Activated CD8-positive, alpha-beta T cell treated with anti-CD3 and anti-CD28 coated beads for 36 hours (primary cell): ENCODE data around the gene PPP1R8. TPM values are rescaled to one million over a fixed set of nuclear protein-coding genes. Genes with fewer than 3 reads are reported as not detected.

ENCODE experiments used
- ATAC-seq: fragments of 200-7000 bp; cut with Tn5 transposase; one replicate; pipeline ENCODE4 v1.10.0; 2021; ENCODE audit warnings: mild to moderate bottlenecking, moderate library complexity
- CTCF ChIA-PET: fragments of 350-600 bp; sonication (Branson Sonifier 250); formaldehyde crosslinking; loops from one replicate; lab custom pipeline; 2021; ENCODE audit warnings: antibody characterized with exemption; lab: Charles Lee
- POLR2A ChIA-PET: fragments of 350-600 bp; sonication (Branson Sonifier 250); formaldehyde crosslinking; loops from one replicate; lab custom pipeline; 2021; ENCODE audit warnings: antibody characterized with exemption; lab: Charles Lee
- DNase-seq: peaks from one replicate; pipeline ENCODE4 v3.0.0-alpha.2; 2020
- H3K27ac Mint-ChIP-seq: one replicate; pipeline ENCODE4 v1.8.0; 2021; ENCODE audit warnings: mild to moderate bottlenecking, mixed read lengths
- H3K27me3 Mint-ChIP-seq: one replicate; pipeline ENCODE4 v1.8.0; 2021; ENCODE audit warnings: mixed read lengths
- H3K36me3 Mint-ChIP-seq: one replicate; pipeline ENCODE4 v1.8.0; 2021; ENCODE audit warnings: low read depth, mixed read lengths
- H3K4me1 Mint-ChIP-seq: one replicate; pipeline ENCODE4 v1.8.0; 2021; ENCODE audit warnings: low read depth, mixed read lengths
- H3K4me3 Mint-ChIP-seq: one replicate; pipeline ENCODE4 v1.8.0; 2021; ENCODE audit warnings: mild to moderate bottlenecking, moderate library complexity, mixed read lengths
- H3K9me3 Mint-ChIP-seq: one replicate; pipeline ENCODE4 v1.8.0; 2021; ENCODE audit warnings: mixed read lengths
- CTCF ChIP-seq: fragments of 200-600 bp; IDR thresholded peaks from one replicate; pipeline ENCODE4 v1.8.0; 2022; ENCODE audit warnings: antibody characterized with exemption, mild to moderate bottlenecking
- intact Hi-C: fragments of 100-400 bp; cut with micrococcal nuclease; formaldehyde crosslinking; loops from one replicate; pipeline ENCODE4 v1.10.0; 2022
- total RNA-seq, 2 experiments: library from RNA; stranded (reverse); gene quantifications; one replicate each; pipeline ENCODE4 v1.2.3, GENCODE V29; 2021

The PPP1R8 gene
- total RNA-seq, 2 experiments from 2014 or later: 50.2 to 54.4 TPM

- Mint-ChIP-seq H3K9me3 (no peaks in the 10 kb centered on the region), H3K27ac (no peak overlapping the region), H3K4me3 (no peak overlapping the region), H3K27me3 (no peaks in the 10 kb centered on the region), H3K36me3 (no peaks in the 10 kb centered on the region), H3K4me1 (peaks cover 9% of the 10 kb centered on the region)
- peak; percentile 92 for DNase-seq
- intact Hi-C loops: loop anchor here (5.0 kb wide), 1 partner anchor 119 kb away; no protein-coding TSS in a partner anchor
- ChIA-PET POLR2A (interaction anchor here (1.0 to 1.3 kb wide), 2 partner anchors 9 to 121 kb away, joined by 3 read pairs; no protein-coding TSS in a partner anchor), CTCF (interaction anchor here (0.6 to 3.4 kb wide), 35 partner anchors 8 to 369 kb away, joined by 3 to 32 read pairs (median 4); partner anchors contain the start of genes FAM76A, SMPDL3B and STX12)
- TF ChIP-seq CTCF: peak; percentile 99
- ATAC-seq: peak; percentile 99
Measured at GRCh38 chr1:27858072-27858948, 27.7 kb downstream of the PPP1R8 start.

GRCh38 chr1:27858949-27859576 lies 28.5 kb downstream of the PPP1R8 start:
- H3K9me3 Mint-ChIP-seq: no peaks in the 10 kb centered on the region
- DNase-seq (no peak), ATAC-seq (no peak)
- no peak overlapping the region for H3K4me3 Mint-ChIP-seq
- POLR2A ChIA-PET: interaction anchor here (1.3 to 1.7 kb wide), 2 partner anchors 8 to 121 kb away, joined by 3 to 4 read pairs; no protein-coding TSS in a partner anchor
- no peak overlapping the region for H3K27ac Mint-ChIP-seq
- H3K36me3 Mint-ChIP-seq: no peaks in the 10 kb centered on the region
- CTCF ChIA-PET: interaction anchor here (1.0 to 3.4 kb wide), 6 partner anchors 9 to 120 kb away, joined by 3 to 32 read pairs (median 10); no protein-coding TSS in a partner anchor
- no peaks in the 10 kb centered on the region for H3K27me3 Mint-ChIP-seq
- H3K4me1 Mint-ChIP-seq: peaks cover 14% of the 10 kb centered on the region
- no peak for TF ChIP-seq CTCF
- intact Hi-C loops: loop anchor here (5.0 kb wide), 1 partner anchor 118 kb away; no protein-coding TSS in a partner anchor

GRCh38 chr1:27861436-27861835 lies 30.9 kb downstream of the PPP1R8 start:
- intact Hi-C loops: no loop called here
- Mint-ChIP-seq H3K36me3 (no peaks in the 10 kb centered on the region), H3K4me1 (peaks cover 20% of the 10 kb centered on the region), H3K9me3 (no peaks in the 10 kb centered on the region), H3K27me3 (no peaks in the 10 kb centered on the region), H3K4me3 (no peak overlapping the region), H3K27ac (no peak overlapping the region)
- ChIA-PET CTCF (interaction anchor here (1.1 kb wide), 1 partner anchor 43 kb away, joined by 4 read pairs; no protein-coding TSS in a partner anchor), POLR2A (no interaction called here)
- DNase-seq: no peak
- no peak for ATAC-seq
- TF ChIP-seq CTCF: no peak

- Mint-ChIP-seq H3K4me1 (peaks cover 21% of the 10 kb centered on the region), H3K36me3 (no peaks in the 10 kb centered on the region), H3K27ac (no peak overlapping the region), H3K27me3 (no peaks in the 10 kb centered on the region), H3K4me3 (no peak overlapping the region), H3K9me3 (no peaks in the 10 kb centered on the region)
- DNase-seq: no peak
- TF ChIP-seq CTCF: no peak
- POLR2A ChIA-PET: no interaction called here
- ATAC-seq: no peak
- intact Hi-C loops: no loop called here
- CTCF ChIA-PET: no interaction called here
Measured at GRCh38 chr1:27862004-27862403, 31.4 kb downstream of the PPP1R8 start.
